HT-29 (cell line): ENCODE measurements around the gene PIGC. TPM values are rescaled to one million over a fixed set of nuclear protein-coding genes. Genes with fewer than 3 reads are reported as not detected.

ENCODE experiments used
- DNase-seq: peaks from one replicate; pipeline ENCODE4 v3.0.0-alpha.2; 2015; ENCODE audit warnings: low spot score
- total RNA-seq: library from RNA; depleted of rRNA; stranded (reverse); fragments of >200 nt; shearing (Covaris generic); gene quantifications from 2 replicates; pipeline ENCODE4 v1.2.3, GENCODE V29; 2014; rRNA removed

The PIGC gene
- total RNA-seq, 1 experiment from 2014 or later: 21.3 TPM

DNA sequence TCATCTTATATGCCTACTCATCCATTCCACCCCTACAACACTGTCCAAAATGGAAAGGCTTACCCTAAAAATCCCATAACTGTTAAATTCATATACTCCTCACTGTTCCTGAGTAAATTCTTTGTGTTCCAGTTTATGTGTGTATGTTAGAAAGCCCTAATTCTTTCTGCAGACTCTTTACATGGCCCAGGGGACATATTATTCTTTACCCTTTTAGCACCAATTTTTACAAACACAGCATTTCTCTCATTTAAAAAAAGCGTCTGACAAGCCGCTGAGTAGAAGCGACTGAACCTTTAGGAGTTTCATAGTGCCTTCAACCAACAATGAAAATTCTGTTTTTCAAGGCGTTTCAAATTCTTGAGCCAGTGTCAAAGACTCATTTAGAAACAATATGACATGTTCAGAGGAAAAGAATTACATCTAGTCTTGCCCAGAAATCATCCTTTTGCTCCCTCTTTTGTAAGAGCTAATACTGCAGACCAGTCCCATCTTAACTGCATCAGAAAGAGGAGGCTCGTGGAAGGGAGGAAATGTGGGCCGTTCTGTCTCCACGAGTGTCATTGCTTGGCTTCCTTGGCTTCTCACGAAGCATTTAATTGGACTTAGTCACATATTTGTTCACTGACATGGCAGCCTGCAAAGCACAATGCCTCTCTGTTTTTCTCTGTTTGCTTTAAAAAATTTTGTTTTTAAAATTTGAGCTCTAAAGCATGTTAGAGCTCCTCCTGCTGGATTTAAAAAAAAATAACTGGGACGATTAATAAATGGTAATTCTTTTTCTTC lies 44.7 kb downstream of the PIGC start:
- peak; percentile 89 for DNase-seq

DNA sequence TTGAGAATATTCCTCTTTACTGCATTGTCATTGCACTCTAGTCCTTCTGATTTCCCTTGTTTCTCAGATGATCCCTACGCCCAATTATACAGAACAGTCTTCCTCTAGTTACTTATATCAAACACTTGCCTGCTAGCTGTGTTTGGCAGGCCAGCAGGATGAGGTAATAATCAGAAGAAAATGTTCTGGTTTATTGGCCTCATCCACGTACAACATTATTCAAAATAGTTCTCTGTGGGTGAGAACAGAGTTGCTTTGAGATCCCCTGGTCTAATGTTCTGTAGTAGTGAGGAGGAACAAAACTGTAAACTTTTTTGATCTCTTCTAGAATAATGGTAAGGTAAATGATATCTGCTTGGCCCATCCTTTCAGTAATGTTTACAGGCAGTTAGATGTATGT lies 45.7 kb downstream of the PIGC start:
- DNase-seq: no peak

DNA sequence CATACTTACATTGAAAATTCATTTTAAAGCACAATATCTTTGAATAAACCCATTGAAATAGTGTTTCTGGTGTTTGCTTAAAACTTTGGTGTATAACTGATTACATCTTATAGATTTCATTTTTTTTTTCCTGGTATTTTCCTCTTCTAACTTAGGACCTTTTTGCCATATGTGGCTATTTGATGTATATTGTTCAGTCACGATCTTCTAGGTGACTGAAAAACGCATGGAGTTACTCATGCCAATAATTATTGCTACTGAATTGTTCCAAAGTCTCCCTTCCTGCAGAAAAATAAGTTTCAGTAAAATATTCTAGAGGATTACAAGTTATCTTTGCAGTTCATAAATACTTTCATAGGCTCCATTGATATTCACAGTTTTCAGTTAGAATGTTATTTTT lies 46.2 kb downstream of the PIGC start:
- no peak for DNase-seq

DNA sequence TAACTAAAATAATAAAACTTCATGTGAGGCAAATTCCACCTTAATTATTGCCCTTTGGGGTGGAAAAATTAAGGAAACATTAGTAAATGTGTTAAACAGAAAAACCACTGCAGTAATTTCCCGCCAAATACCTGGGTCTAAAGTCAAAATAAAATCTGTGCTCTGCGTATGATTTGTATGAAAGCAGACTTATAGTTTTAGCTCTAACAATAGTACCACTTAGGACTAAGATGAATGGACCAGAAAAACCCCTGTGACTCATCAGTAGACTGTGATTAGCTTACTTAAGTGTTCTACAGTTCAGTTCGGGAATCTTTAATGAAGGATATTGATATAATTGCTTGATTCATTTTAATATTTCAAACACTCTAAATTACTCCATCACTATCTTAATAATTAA lies 46.6 kb downstream of the PIGC start:
- no peak for DNase-seq

DNA sequence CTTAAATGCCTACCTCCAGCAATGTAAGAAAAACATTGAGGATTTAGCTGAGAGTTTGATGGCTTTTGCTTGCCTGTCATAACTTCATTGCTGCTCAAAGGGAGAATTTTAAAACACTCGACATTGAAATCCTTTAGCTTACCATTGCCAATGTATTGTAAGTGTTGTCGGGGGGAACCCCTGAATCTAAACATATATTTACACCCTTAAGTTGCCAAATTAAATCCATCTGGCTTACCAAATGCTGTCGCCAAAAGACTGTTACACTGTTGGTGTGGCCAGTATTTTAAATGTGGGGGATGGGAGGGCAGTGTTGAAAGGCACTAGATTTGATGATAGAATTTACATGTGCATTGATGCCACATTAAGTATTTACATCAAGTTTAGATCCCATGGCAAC lies 48.3 kb downstream of the PIGC start:
- DNase-seq: no peak

DNA sequence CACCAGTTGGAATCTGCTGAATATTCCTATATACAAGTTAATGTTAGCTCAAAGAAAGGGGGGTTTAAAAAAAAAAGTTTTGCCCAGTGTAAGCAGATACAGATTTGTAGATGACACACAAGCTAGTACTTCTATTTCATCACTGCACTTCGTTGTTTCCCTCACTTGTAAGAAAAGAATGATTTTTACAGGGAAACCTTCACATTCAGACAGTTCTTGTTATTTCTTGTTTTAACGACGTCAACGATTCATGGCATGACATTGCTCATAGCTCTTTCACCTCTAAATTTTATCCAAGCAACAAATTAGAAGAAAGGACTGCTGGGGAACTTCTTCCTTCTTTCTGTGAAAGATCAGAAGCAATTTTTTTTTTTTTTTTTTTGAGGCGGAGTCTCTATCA lies 49.1 kb downstream of the PIGC start:
- no peak for DNase-seq

DNA sequence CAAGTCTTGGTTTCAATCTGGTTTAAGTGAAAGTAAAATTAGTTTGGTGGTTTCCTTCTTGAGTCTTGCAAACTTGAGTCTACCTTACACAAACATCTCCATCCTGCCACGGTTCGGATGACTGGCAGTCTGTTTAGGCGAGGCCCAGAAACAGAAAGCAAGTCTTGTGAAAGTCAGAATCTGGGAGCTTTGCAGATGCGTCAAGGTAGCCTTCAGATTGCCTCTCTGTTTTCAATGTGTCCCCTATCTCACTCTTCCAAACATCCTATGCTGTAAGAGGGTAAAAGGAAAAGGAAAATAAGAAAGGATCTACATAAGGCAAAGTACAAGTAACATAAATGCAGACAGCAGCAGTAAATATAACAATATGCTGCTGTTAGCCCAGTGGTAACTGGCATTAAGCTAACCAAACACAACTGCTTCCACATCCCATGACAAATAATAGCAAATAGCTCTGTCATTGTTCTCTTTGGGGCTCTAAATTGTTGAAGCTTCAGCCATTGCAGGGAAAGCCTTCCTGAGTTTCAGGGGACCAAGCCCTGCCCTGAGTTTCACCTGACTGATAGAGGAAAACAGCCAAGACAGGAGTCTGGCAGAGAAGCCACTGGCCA lies 49.6 kb downstream of the PIGC start:
- no peak for DNase-seq

DNA sequence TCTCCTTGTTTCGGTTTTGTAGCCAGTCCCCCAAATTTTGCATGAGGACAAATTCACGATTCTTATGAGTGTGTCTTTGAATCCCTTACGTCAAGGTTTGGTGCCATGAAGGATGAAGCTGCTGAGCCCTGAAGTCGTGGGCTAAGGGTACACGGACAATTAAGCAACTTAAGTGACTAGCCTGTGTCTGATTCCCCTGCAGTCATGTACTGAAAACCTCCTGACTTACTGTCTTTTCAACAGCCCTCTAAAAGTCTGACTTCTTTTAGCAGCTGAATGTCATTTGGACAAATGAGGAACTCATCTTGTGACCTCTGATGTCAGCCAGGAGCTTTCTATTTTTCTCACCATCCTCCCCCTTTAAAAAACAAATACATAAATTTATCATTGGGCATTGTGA lies 50.5 kb downstream of the PIGC start:
- no peak for DNase-seq

DNA sequence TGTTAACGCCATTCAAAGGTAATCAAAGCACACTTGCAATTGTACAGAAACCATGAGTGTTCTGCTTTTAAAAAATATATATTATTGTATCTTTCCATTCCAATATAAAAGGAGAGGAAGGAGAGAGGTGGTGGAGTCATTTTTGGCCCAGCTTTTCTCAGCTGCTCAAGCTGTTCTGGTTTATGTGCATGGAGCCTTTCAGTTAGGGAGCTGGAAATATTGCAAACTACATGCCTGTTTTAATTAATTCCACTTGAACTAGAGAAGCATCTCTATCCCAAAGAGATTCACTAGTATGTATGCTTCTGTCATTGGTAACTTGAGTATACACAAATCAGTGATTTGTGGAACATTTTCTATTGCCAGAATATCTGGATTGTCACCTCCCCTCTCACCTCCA lies 51.9 kb downstream of the PIGC start:
- DNase-seq: no peak

Other genes with a start within 250 kb of the PIGC start
- gene C1orf105, start 23.4 kb downstream of the PIGC start, total RNA-seq: not detected in 2 replicates
- gene SUCO, start 89.1 kb upstream of the PIGC start, total RNA-seq: 13.9 and 14.2 TPM in 2 replicates
- gene FASLG, start 215.0 kb upstream of the PIGC start, total RNA-seq: 0.31 TPM in 1 of 2 replicates, not detected in the other